HL-60 (cell line): ENCODE results near the gene LMBRD1.
"Not testable (repeated sequence)": the region's sequence is repeated elsewhere in the genome, so short reads cannot be mapped to it uniquely, and the experiment has no call there.

ENCODE experiments used
- DNase-seq, 2 experiments: peaks; one replicate each; pipeline ENCODE4 v3.0.0-alpha.2; 2010 to 2020; ENCODE audit warnings: low read depth in 1 of 2, low spot score in 1 of 2
- H3K27ac ChIP-seq: fragments of 250-450 bp; sonication (Bioruptor Pico); replicated peaks from 2 replicates; pipeline ENCODE4 v1.5.1; 2020; ENCODE audit warnings: mild to moderate bottlenecking, moderate library complexity
- H3K27me3 ChIP-seq: fragments of 250-450 bp; sonication (Bioruptor Pico); 2 replicates; pipeline ENCODE4 v1.5.1; 2021; ENCODE audit warnings: mild to moderate bottlenecking, moderate library complexity; ENCODE audit not compliant: insufficient read depth, poor library complexity, severe bottlenecking
- H3K4me3 ChIP-seq: replicated peaks from 2 replicates; pipeline ENCODE4 v1.5.1; 2011; ENCODE audit warnings: mild to moderate bottlenecking, control low read depth, low read length; ENCODE audit not compliant: insufficient read depth
- GABPA ChIP-seq: IDR thresholded peaks from 2 replicates; pipeline ENCODE4 v1.6.1; 2012; ENCODE audit warnings: low read depth
- POLR2AphosphoS5 ChIP-seq: IDR thresholded peaks from 2 replicates; pipeline ENCODE4 v1.6.1; 2012; ENCODE audit warnings: low read depth
- SPI1 ChIP-seq: IDR thresholded peaks from 2 replicates; pipeline ENCODE4 v1.6.1; 2012; ENCODE audit warnings: low read depth, mild to moderate bottlenecking, borderline replicate concordance
- TF ChIP-seq, protein P1 (sequence below): IDR thresholded peaks from one replicate; pipeline ENCODE4 v1.5.1; 2011; ENCODE audit warnings: low read length, control low read depth, inconsistent platforms; ENCODE audit not compliant: insufficient read depth
- TF ChIP-seq, protein P2 (sequence below): IDR thresholded peaks from 2 replicates; pipeline ENCODE4 v1.6.1; 2012; ENCODE audit warnings: low read depth; ENCODE audit not compliant: insufficient replicate concordance

Gene LMBRD1

GRCh38 chr6:69827276-69827893 lies 30.6 kb upstream of the LMBRD1 start:
- no peaks in the 10 kb centered on the region for H3K27me3 ChIP-seq
- TF ChIP-seq SPI1 (no peak), GABPA (no peak), POLR2AphosphoS5 (no peak)
- TF ChIP-seq, protein P1, sequence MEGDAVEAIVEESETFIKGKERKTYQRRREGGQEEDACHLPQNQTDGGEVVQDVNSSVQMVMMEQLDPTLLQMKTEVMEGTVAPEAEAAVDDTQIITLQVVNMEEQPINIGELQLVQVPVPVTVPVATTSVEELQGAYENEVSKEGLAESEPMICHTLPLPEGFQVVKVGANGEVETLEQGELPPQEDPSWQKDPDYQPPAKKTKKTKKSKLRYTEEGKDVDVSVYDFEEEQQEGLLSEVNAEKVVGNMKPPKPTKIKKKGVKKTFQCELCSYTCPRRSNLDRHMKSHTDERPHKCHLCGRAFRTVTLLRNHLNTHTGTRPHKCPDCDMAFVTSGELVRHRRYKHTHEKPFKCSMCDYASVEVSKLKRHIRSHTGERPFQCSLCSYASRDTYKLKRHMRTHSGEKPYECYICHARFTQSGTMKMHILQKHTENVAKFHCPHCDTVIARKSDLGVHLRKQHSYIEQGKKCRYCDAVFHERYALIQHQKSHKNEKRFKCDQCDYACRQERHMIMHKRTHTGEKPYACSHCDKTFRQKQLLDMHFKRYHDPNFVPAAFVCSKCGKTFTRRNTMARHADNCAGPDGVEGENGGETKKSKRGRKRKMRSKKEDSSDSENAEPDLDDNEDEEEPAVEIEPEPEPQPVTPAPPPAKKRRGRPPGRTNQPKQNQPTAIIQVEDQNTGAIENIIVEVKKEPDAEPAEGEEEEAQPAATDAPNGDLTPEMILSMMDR = no peak
- TF ChIP-seq, protein P2, sequence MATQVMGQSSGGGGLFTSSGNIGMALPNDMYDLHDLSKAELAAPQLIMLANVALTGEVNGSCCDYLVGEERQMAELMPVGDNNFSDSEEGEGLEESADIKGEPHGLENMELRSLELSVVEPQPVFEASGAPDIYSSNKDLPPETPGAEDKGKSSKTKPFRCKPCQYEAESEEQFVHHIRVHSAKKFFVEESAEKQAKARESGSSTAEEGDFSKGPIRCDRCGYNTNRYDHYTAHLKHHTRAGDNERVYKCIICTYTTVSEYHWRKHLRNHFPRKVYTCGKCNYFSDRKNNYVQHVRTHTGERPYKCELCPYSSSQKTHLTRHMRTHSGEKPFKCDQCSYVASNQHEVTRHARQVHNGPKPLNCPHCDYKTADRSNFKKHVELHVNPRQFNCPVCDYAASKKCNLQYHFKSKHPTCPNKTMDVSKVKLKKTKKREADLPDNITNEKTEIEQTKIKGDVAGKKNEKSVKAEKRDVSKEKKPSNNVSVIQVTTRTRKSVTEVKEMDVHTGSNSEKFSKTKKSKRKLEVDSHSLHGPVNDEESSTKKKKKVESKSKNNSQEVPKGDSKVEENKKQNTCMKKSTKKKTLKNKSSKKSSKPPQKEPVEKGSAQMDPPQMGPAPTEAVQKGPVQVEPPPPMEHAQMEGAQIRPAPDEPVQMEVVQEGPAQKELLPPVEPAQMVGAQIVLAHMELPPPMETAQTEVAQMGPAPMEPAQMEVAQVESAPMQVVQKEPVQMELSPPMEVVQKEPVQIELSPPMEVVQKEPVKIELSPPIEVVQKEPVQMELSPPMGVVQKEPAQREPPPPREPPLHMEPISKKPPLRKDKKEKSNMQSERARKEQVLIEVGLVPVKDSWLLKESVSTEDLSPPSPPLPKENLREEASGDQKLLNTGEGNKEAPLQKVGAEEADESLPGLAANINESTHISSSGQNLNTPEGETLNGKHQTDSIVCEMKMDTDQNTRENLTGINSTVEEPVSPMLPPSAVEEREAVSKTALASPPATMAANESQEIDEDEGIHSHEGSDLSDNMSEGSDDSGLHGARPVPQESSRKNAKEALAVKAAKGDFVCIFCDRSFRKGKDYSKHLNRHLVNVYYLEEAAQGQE = no peak
- no peak overlapping the region for H3K27ac ChIP-seq
- H3K4me3 ChIP-seq = no peak overlapping the region
- no peak for DNase-seq

- DNase-seq = no peak
- Histone ChIP-seq H3K4me3 (no peak overlapping the region), H3K27me3 (no peaks in the 10 kb centered on the region), H3K27ac (no peak overlapping the region)
- TF ChIP-seq SPI1 (no peak), POLR2AphosphoS5 (no peak), GABPA (no peak)
- TF ChIP-seq, protein P2 = no peak
- TF ChIP-seq, protein P1 = no peak
Measured at GRCh38 chr6:69825904-69826303, 29.1 kb upstream of the LMBRD1 start.

DNA sequence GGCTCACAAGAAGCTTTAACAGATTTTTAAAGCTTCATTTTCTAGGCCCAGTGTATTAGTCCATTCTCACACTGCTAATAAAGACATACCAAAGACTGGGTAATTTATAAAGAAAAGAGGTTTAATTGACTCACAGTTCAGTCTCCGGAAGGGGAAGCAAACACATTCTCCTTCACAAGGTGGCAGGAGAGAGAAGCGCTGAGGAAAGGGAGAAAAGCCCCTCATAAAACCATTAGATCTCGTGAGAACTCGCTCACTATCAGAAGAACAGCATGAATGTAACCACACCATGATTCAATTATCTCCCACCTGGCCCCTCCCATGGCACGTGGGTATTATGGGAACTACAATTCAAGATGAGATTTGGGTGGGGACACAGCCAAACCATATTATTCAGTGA lies 27.5 kb upstream of the LMBRD1 start:
- DNase-seq, H3K27me3 ChIP-seq, H3K4me3 ChIP-seq, H3K27ac ChIP-seq: not testable (repeated sequence)

- H3K27ac ChIP-seq = no peak overlapping the region
- no peaks in the 10 kb centered on the region for H3K27me3 ChIP-seq
- TF ChIP-seq, protein P2 = no peak
- TF ChIP-seq, protein P1 = no peak
- TF ChIP-seq POLR2AphosphoS5 = no peak
- TF ChIP-seq GABPA = no peak
- no peak for TF ChIP-seq SPI1
- H3K4me3 ChIP-seq = no peak overlapping the region
- DNase-seq = no peak
Measured at GRCh38 chr6:69820438-69820837, 23.6 kb upstream of the LMBRD1 start.
